Measurements from ENCODE around the gene RTF1. TPM values are rescaled to one million over a fixed set of nuclear protein-coding genes. Genes with fewer than 3 reads are reported as not detected.

The RTF1 gene
- total RNA-seq, 3 donors from 2014 or later: 33.1 to 49.0 (median 34.2) TPM

DNA sequence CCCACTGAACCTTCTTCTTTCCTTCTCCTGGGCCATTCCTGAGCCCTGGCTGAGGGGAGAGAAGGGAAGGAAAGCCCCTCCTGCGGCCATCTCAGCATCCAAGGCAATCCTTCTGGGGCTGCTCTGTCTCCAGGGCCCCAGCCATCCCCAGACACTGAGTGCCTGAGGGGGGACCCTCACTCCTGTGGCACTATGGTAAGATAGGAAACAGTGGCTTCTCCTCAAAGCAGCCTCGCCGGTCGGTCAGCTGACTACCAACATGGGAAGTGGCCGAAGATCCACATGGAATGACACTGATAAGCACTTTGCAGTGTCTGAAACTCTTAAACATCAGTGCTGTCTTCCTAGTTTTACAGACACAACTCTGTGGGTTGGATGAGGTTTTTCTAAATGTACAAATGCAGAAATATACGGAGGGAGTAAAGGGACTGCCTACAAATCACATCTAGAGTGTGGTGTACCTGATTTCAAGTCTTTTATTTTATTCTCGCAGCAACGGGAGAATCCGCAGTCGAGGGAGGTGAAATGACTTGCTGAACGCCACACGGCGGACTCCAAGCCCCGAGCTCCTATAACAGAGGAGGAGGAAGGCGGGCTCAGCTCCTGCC lies 75.8 kb downstream of the RTF1 start:
- Histone ChIP-seq H3K27me3 (peaks cover 7 to 25% of the 10 kb centered on the region in 2 donors), H3K36me3 (no peaks in the 10 kb centered on the region), H3K4me1 (peaks cover 9 to 14% of the 10 kb centered on the region in 2 donors), H3K9me3 (no peaks in the 10 kb centered on the region), H3K4me3 (peak overlapping the region; percentile 55 to 84 (median 67)), H3K27ac (peak overlapping the region in 1 of 2 donors; percentile 49)
- TF ChIP-seq, protein P1, sequence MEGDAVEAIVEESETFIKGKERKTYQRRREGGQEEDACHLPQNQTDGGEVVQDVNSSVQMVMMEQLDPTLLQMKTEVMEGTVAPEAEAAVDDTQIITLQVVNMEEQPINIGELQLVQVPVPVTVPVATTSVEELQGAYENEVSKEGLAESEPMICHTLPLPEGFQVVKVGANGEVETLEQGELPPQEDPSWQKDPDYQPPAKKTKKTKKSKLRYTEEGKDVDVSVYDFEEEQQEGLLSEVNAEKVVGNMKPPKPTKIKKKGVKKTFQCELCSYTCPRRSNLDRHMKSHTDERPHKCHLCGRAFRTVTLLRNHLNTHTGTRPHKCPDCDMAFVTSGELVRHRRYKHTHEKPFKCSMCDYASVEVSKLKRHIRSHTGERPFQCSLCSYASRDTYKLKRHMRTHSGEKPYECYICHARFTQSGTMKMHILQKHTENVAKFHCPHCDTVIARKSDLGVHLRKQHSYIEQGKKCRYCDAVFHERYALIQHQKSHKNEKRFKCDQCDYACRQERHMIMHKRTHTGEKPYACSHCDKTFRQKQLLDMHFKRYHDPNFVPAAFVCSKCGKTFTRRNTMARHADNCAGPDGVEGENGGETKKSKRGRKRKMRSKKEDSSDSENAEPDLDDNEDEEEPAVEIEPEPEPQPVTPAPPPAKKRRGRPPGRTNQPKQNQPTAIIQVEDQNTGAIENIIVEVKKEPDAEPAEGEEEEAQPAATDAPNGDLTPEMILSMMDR (IDR thresholded peaks at IDR 0.05): no peak
- DNase-seq (ENCODE audit: low spot score in 2 of 2): no peak
- intact Hi-C loops (cut with DNase I; ENCODE audit: low total_unique reads): no loop called here

DNA sequence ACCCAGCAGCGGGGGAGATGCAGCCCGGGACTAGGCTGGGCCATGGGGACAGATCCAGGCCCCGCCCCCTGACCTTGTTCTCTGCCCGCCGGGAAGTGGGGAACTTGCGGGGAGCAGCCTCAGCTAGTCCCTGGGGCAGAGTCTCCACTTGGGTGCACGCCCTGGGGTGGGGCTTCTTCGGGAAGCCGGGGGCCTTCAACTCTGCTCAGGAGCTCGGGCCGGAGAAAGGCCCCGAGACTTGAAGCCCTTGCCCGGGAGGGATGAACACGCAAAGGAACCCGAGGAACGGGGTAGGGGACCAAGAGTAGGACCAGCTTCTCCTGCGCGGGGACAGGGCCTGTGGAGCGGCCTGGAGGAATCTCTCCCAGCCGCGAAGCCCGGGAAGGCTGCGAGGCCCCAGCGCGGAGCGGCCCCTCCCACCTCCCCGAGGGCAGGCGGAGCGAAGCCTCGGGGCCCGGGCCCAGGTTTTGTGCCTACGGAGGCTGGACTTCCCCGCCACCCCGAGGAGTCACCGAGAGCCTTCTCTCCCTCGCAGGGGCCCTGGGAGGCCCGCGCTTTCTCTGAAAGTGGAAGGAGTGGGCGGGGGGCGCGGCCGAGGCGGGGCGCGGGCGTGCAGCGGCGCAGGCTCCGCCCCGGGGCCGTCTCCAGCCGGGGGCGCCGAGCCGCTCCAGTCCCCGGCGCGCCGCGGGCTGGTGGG lies 76.5 kb downstream of the RTF1 start, which contains the start of gene ITPKA:
ITPKA (plus strand) TSS at position 670 of the 697 bp plus-strand sequence. CDS start 54 bp downstream, outside the sequence.
- DNase-seq (ENCODE audit: low spot score in 2 of 2): peak in 1 of 2 donors; percentile 34
- Histone ChIP-seq H3K9me3 (no peaks in the 10 kb centered on the region), H3K36me3 (no peaks in the 10 kb centered on the region), H3K27me3 (peaks cover 7 to 25% of the 10 kb centered on the region in 2 donors), H3K4me1 (peaks cover 9 to 14% of the 10 kb centered on the region in 2 donors), H3K27ac (peak within 1 kb of the TSS in 1 of 2 donors; percentile 49), H3K4me3 (peak within 1 kb of the TSS; percentile 55 to 84 (median 67))
- TF ChIP-seq, protein P1 (IDR thresholded peaks at IDR 0.05): no peak
- TF ChIP-seq POLR2A (IDR thresholded peaks at IDR 0.05) (no peak), POLR2AphosphoS5 (IDR thresholded peaks at IDR 0.05) (no peak)
- intact Hi-C loops (cut with DNase I; ENCODE audit: low total_unique reads): no loop called here

DNA sequence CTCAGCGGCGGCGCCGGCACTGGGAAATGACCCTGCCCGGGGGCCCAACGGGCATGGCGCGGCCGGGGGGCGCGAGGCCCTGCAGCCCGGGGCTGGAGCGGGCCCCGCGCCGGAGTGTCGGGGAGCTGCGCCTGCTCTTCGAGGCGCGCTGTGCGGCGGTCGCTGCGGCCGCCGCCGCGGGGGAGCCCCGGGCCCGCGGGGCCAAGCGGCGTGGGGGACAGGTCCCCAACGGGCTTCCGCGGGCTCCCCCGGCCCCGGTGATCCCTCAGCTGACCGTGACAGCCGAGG lies 77.0 kb downstream of the RTF1 start:
- peak overlapping the region; percentile 55 to 84 (median 67) for H3K4me3 ChIP-seq
- intact Hi-C loops (cut with DNase I; ENCODE audit: low total_unique reads): no loop called here
- H3K27me3 ChIP-seq: peaks cover 7 to 25% of the 10 kb centered on the region in 2 donors
- DNase-seq (ENCODE audit: low spot score in 2 of 2): no peak
- TF ChIP-seq POLR2A (IDR thresholded peaks at IDR 0.05) (no peak), POLR2AphosphoS5 (IDR thresholded peaks at IDR 0.05) (no peak)
- TF ChIP-seq, protein P1 (IDR thresholded peaks at IDR 0.05): no peak
- no peak overlapping the region for H3K27ac ChIP-seq
- H3K4me1 ChIP-seq: peaks cover 9 to 14% of the 10 kb centered on the region in 2 donors
- no peaks in the 10 kb centered on the region for H3K9me3 ChIP-seq
- no peaks in the 10 kb centered on the region for H3K36me3 ChIP-seq

DNA sequence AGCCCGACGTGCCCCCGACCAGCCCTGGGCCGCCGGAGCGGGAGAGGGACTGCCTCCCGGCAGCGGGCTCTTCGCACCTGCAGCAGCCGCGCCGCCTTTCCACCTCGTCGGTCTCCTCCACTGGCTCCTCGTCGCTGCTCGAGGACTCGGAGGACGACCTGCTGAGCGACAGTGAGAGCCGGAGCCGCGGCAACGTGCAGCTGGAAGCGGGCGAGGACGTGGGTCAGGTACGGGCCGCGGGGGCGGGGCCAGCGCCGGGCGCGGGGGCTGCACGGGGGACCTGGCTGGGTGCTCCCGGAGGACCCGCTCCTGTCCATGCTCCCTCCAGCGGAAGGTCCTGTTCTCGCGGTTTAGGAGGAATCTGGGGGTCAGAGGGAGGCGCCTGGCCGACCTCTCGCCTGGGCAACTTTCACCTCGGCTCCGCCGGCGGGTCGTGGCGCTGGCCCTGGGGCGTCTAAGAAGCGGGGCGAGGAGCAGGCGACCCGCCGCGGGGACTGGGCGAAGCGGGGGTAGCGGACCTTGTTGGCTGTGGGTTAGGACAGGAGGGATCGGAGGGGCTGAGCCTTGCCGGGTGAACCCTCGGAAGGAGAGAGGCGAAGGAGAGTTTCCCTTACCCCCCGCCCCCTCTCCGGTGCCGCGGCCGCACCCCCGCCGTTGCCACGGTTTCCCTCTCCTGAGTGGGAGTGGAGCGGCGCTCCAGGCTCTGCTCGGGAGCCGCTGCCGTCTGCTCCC lies 77.5 kb downstream of the RTF1 start:
- no peaks in the 10 kb centered on the region for H3K36me3 ChIP-seq
- peaks cover 7 to 25% of the 10 kb centered on the region in 2 donors for H3K27me3 ChIP-seq
- no peak for TF ChIP-seq POLR2A (IDR thresholded peaks at IDR 0.05)
- TF ChIP-seq POLR2AphosphoS5 (IDR thresholded peaks at IDR 0.05): no peak
- TF ChIP-seq, protein P1 (IDR thresholded peaks at IDR 0.05): no peak
- intact Hi-C loops (cut with DNase I; ENCODE audit: low total_unique reads): no loop called here
- H3K4me3 ChIP-seq: peak overlapping the region; percentile 55 to 84 (median 67)
- H3K9me3 ChIP-seq: no peaks in the 10 kb centered on the region
- peaks cover 9 to 14% of the 10 kb centered on the region in 2 donors for H3K4me1 ChIP-seq
- no peak overlapping the region for H3K27ac ChIP-seq
- no peak for DNase-seq (ENCODE audit: low spot score in 2 of 2)

All from breast epithelium (tissue), 4 donors.